ENCODE data around the gene XPO4.
"Not testable (repeated sequence)": the region's sequence is repeated elsewhere in the genome, so short reads cannot be mapped to it uniquely, and the experiment has no call there.

XPO4 gene

DNA sequence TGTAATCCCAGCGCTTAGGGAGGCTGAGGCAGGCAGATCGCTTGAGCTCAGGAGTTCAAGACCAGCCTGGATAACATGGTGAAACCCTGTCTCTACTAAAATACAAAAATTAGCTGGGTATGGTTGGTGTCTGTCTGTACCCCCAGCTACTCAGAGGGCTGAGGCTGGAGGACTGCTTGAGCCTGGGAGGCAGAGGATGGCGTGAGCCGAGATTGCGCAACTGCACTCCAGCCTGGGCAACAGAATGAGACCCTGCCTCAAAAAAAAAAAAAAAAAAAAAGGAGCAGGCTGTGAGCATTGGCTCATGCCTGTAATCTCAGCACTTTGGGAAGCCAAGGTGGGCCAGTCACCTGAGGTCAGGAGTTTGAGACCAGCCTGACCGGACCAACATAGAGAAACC is 12.0 kb downstream of the XPO4 start:
- DNase-seq, result not testable (repeated sequence)

DNA sequence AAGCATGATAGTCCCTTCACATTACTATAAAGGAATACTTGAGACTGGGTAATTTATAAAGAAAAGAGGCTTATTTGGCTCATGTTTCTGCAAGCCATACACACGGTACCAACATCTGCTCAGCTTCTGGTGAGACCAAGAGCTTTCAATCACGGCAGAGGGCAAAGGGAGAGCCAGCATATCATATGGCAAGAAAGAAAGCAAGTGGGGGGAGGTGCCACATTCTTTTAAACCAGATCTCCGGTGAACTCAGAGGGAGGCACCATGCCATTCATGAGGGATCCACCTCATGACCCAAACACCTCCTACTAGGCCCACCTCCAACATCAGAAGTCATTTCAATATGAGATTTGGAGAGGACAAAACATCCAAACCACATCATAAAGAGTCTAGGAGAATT is 20.3 kb downstream of the XPO4 start:
- DNase-seq, result peak; percentile 98

GRCh38 chr13:20877902-20878301 is 24.6 kb downstream of the XPO4 start:
- DNase-seq, result no peak

DNA sequence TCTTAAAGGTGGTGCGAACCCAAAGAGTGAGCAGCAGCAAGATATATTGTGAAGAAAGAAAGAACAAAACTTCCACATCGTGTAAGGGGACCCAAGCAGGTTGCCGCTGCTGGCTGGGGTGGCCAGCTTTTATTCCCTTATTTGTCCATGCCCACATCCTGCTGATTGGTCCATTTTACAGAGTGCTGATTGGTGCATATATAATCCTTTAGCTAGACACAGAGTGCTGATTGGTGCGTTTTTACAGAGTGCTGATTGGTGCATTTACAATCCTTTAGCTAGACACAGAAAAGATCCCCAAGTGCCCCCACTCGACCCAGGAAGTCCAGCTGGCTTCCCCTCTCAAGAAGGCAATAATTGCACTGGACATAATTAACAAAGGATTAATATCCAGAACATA is 25.7 kb downstream of the XPO4 start:
- not testable (repeated sequence) for DNase-seq

DNA sequence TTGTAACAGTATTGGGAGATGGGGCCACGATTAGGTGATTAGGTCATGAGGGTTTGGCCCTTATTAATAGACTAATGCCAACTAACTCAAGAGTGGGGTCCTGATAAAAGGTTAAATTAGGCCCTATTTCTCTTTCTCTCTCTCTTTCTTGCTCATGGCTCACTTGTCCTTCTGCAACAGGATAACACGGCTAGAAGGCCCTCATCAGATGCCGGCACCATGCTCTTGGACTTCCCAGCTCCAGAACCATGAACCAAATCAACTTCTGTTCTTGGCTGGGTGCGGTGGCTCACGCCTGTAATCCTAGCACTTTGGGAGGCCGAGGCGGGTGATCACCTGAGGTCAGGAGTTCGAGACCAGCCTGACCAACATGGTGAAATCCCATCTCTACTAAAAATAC is 28.1 kb downstream of the XPO4 start:
- DNase-seq, result not testable (repeated sequence)

DNA sequence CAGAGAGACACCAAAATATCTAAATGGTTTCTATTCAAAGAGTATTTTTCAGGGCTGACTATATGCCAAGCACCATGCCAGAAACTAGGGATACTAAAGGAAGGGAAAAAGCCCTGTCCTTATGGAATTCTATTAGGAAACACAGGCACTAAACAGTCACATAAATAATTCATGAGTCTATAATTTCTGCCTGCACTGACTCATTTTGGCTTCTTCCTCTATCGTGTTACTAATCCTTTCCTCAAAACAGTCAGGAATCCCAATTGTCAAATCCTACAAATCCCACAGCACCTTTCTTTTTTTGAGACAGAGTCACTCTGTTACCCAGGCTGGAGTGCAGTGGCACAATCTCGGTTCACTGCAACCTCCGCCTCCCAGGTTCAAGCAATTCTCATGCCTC is 29.2 kb downstream of the XPO4 start:
- peak; percentile 69 for DNase-seq

DNA sequence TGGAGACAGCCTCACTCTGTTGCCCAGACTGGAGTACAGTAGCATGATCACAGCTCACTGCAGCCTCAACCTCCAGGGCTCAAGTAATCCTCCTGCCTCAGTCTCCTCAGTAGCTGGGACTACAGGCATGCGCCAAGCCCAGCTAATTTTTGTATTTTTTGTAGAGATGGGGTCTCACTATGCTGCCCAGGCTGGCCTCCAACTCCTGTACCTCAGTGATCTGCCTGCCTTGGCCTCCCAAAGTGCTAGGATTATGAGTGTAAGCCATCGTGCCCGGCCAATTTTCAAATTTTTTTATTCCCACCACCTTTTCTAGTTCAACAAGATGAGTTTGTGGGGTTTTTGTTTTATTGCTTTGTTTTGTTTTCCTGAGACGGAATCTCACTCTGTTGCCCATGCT is 31.7 kb downstream of the XPO4 start:
- DNase-seq, result no peak

GRCh38 chr13:20869540-20869939 is 33.0 kb downstream of the XPO4 start:
- no peak for DNase-seq

GRCh38 chr13:20867408-20867807 is 35.1 kb downstream of the XPO4 start:
- no peak for DNase-seq

DNA sequence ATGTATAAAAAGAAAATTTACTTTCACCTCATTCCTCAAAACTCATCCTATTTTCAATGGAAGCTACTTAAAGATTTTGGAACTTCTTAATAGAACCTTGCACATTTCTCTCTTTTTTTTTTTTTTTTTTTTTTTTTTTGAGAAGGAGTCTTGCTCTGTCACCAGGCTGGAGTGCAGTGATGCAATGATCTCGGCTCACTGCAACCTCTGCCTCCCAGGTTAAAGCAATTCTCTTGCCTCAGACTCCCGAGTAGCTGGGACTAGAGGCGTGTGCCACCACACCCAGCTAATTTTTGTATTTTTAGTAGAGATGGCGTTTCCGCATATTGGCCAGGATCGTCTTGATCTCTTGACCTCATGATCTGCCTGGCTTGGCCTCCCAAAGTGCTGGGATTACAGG is 40.9 kb downstream of the XPO4 start:
- not testable (repeated sequence) for DNase-seq

- no peak for DNase-seq
These were observed 41.7 kb downstream of the XPO4 start for GRCh38 chr13:20860844-20861243.

GRCh38 chr13:20856650-20857049 is 45.9 kb downstream of the XPO4 start:
- no peak for DNase-seq

DNA sequence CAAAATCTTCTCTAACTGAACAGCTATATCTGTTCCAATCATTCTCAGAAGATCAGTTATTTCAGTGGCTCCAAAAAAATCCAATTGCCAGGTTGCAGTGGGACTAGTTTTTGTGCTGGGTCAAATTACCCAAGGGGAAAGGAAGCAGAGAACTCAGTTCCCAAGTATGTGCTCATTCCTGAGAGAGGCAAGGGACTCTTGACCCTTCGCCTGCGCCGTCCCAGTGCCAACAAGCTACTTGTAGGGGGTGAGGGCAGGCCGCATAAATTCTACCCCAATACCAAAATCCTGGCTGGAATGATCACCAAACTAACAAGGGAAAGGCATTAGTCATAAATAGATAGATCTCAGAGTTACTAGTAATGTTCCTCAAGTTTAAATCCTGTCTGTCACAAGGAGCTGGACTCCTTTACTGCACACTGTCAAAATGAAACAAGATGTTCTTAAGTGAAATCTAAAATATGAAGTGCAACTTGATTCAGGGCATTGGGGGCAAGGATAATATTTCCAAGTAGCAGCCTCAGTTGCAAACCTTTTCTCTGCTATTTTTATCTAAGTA is 50.6 kb downstream of the XPO4 start:
- no peak for DNase-seq

DNA sequence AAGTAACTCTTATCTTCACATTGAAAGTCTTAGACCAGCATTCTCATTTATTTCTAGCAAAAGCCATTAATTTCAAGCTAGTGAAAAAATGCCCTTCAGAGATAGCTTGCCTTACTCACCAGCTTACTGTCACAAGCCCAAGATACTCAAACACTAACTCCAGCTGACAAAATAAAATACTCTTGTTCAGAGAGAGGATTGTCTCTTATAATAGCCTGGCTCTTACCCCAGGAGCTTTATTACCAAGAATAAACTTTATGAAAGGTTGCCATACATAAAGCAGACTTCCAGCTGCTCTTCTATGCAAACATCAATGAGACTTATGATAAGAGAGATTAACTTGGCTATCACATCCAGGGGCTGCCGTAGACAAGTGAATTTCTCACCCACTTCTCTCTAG is 53.6 kb downstream of the XPO4 start:
- no peak for DNase-seq

DNA sequence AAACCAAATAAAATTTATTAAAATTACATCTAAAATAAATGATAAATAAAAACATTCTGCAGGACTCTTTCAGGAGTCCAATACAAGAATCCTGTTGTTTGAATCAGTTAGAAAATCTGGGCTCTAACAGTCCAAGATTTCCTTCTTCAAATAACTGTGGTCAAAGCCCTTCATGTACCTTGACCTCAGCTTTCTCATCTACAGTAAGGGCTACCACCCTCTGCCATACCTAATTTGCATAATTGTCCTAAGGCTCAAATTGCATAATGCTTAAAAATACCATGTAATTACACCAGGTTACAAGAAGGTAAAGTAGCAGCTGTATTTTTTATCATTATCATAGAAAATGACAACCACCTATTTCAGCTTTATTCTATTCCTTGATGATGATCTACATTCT is 54.3 kb downstream of the XPO4 start:
- DNase-seq, result no peak

- DNase-seq, result no peak
These were observed 55.2 kb downstream of the XPO4 start for GRCh38 chr13:20847296-20847695.

- DNase-seq, result no peak
These were observed 59.4 kb downstream of the XPO4 start for GRCh38 chr13:20843166-20843565.

DNA sequence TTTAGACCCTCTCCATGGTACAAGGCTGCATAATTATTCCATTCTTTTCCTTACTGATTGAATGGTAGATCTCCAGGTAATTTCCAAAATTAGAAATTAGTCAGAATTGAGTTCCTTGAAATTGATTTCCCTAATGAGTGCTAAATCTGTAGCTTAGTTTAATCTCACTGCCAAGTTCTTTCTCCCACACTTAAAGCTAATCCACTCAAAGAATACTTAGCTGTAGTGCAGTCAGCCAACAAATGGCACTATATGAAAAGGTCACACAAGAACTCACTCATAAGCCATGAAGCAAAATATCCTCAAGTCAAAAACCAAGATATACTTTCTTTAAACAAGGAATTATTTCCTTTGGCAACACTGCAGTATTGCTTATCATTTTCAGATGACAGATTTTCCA is 62.0 kb downstream of the XPO4 start:
- peak; percentile 25 for DNase-seq

DNA sequence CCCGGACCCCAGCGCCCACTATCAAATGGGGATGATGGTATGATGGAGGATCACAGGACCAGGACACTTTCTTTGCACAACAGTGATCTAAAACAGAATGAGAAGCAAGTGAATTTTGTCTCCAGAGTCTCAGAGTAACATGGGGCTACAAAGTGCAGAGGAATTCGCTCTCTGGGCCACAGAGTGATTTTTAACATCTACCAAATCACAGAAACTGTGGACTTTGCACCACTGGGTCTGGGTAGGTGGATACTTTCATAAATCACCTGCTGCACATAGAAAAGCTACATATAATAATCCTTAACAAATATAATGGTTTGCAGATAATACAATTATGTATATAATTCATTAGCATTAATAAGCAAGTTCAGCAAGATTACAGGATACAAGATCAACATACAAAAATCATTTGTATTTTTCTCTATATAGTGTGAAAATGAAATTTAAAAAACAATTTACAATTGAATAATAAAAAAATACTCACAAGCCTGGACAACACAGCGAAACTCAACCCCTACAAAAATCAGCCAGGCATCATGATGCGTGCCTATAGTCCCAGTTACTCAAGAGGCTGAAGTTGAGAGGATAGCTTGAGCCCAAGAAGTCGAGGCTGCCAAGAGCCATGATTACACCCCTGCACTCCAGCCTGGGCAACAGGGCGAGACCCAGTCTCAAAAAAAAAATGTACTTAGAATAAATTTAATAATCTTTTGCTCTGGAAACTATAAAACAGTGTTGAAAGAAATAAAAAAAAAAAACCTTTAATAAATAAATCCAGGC is 68.5 kb downstream of the XPO4 start:
- no peak for DNase-seq

DNA sequence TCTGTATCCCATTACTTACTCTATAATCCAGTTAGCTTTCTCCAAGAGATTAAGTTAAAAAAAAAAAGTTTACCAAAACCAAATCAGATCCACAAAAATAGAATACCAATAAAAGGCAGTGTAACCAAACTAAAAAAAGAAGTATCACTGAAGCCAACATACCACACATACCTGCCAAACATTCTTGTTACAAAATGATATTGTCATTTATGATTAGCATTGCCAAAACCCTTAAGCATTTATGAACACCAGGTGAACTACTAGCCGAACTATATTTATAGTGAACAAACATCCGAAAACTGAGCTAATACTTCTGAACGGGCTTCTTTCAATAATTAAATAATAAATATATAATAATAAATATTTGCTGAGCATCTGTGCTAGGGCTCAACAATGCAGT is 69.7 kb downstream of the XPO4 start:
- no peak for DNase-seq

GRCh38 chr13:20831933-20832332 is 70.6 kb downstream of the XPO4 start:
- peak; percentile 91 for DNase-seq

- DNase-seq, result no peak
These were observed 71.3 kb downstream of the XPO4 start for GRCh38 chr13:20831254-20831653.

DNA sequence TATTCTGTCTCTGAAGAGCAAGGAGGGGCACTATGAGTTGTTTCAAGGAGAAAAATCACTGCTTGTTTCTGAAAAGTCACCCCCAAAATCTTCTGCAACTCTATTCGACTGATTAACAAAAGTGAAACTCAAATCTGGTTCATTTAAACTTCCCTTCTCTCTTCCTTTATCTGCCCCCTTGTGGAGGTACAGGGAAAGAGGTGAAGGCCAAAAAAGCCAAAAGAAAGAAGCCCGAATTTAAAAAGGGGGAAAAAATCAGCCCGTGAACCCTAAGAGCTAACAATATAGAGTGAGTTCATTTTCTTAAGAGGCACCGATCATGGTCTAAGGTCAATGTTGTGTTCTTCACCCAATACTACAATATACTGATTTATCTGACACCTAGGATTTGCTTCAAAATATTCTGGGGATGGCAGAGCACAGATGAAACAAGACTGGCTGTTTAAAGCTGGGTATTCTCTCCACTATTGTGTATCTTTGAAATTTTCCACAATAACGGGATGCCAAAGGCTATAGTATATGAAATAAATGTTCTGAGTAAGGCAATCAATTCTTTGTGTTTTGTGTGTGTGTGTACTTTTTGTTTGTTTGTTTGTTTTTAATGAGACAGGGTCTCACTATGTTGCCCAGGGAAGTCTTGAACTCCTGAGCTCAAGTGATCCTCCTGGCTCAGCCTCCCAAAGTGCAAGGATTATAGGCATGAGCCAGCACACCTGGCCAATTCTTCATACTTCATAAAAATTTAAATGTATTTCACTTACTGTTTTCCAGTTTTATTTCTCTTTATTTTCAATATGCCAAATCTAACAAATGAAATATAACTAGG is 73.8 kb downstream of the XPO4 start:
- DNase-seq, result no peak
